MM.1S (cell line): ENCODE data around the gene NTN5.
A peak's percentile ranks its signal among the peaks of the same experiment; 100 is the strongest.

Source experiments
- DNase-seq: peaks from one replicate; pipeline ENCODE4 v3.0.0-alpha.2; 2015
- H2AFZ ChIP-seq: fragments of 300-600 bp; sonication (generic); 2 replicates; pipeline ENCODE4 v1.6.0; 2016; ENCODE audit warnings: antibody characterized with exemption, low read length
- H3F3A ChIP-seq: fragments of 300-600 bp; sonication (generic); 2 replicates; pipeline ENCODE4 v1.6.1; 2016; ENCODE audit warnings: mild to moderate bottlenecking, antibody characterized with exemption, low read length, moderate library complexity, mixed read lengths; ENCODE audit not compliant: insufficient read depth
- H3K27ac ChIP-seq: fragments of 300-600 bp; sonication (generic); 2 replicates; pipeline ENCODE4 v1.5.1; 2016; ENCODE audit warnings: mild to moderate bottlenecking, low read length
- H3K27me3 ChIP-seq: fragments of 300-600 bp; sonication (generic); replicated peaks from 2 replicates; pipeline ENCODE4 v1.6.0; 2016; ENCODE audit warnings: low read length; ENCODE audit not compliant: insufficient read depth
- H3K36me3 ChIP-seq: fragments of 300-600 bp; sonication (generic); replicated peaks from 2 replicates; pipeline ENCODE4 v1.6.1; 2016; ENCODE audit warnings: mild to moderate bottlenecking, low read length, mixed read lengths; ENCODE audit not compliant: insufficient read depth
- H3K4me1 ChIP-seq: fragments of 300-600 bp; sonication (generic); 2 replicates; pipeline ENCODE4 v1.6.1; 2016; ENCODE audit warnings: low read length, mixed read lengths
- H3K4me2 ChIP-seq: fragments of 300-600 bp; sonication (generic); 2 replicates; pipeline ENCODE4 v1.6.0; 2016; ENCODE audit warnings: low read depth, low read length
- H3K4me3 ChIP-seq: fragments of 300-600 bp; sonication (generic); 2 replicates; pipeline ENCODE4 v1.5.1; 2016; ENCODE audit warnings: low read length, mixed read lengths
- H3K79me2 ChIP-seq: fragments of 300-600 bp; sonication (generic); 2 replicates; pipeline ENCODE4 v1.6.1; 2016; ENCODE audit warnings: mixed run types, low read length, mixed read lengths
- H3K9ac ChIP-seq: fragments of 300-600 bp; sonication (generic); 2 replicates; pipeline ENCODE4 v1.6.1; 2016; ENCODE audit warnings: low read length, mixed read lengths
- H3K9me2 ChIP-seq: fragments of 300-600 bp; sonication (generic); replicated peaks from 2 replicates; pipeline ENCODE4 v1.6.1; 2016; ENCODE audit warnings: mild to moderate bottlenecking, low read length, mixed read lengths; ENCODE audit not compliant: insufficient read depth
- H3K9me3 ChIP-seq: fragments of 300-600 bp; sonication (generic); replicated peaks from 2 replicates; pipeline ENCODE4 v1.6.1; 2016; ENCODE audit warnings: mild to moderate bottlenecking, low read length, mixed read lengths; ENCODE audit not compliant: insufficient read depth
- H4K20me1 ChIP-seq: fragments of 300-600 bp; sonication (generic); 2 replicates; pipeline ENCODE4 v1.6.1; 2016; ENCODE audit warnings: mild to moderate bottlenecking, low read length, moderate library complexity, mixed read lengths; ENCODE audit not compliant: insufficient read depth
- CTCF ChIP-seq: fragments of 300-600 bp; sonication (generic); IDR thresholded peaks from 2 replicates; pipeline ENCODE4 v1.5.1; 2016; ENCODE audit warnings: antibody characterized with exemption, low read length, mixed read lengths
- EZH2 ChIP-seq: fragments of 300-600 bp; sonication (generic); optimal IDR thresholded peaks from 2 replicates; pipeline ENCODE3; 2017; ENCODE audit warnings: low read depth, mild to moderate bottlenecking, antibody characterized with exemption, low read length, mixed read lengths
- EZH2phosphoT487 ChIP-seq: fragments of 300-600 bp; sonication (generic); IDR thresholded peaks from 2 replicates; pipeline ENCODE4 v1.6.1; 2018; ENCODE audit warnings: antibody characterized with exemption, low read length

Gene NTN5

GRCh38 chr19:48624791-48625723, 47.8 kb downstream of the NTN5 start:
- H3K9me2 ChIP-seq, result no peaks in the 10 kb centered on the region
- H3F3A ChIP-seq, result peaks cover 4% of the 10 kb centered on the region; the same call in 1 of the 2 replicates
- H3K27ac ChIP-seq, result no peak overlapping the region
- no peak for TF ChIP-seq CTCF
- no peak for TF ChIP-seq EZH2
- TF ChIP-seq EZH2phosphoT487, result no peak
- peaks cover 17% of the 10 kb centered on the region for H3K79me2 ChIP-seq
- peak overlapping the region; percentile 60 for H3K9ac ChIP-seq
- DNase-seq, result no peak
- no peak overlapping the region for H2AFZ ChIP-seq
- H3K27me3 ChIP-seq, result no peaks in the 10 kb centered on the region
- peaks cover 10% of the 10 kb centered on the region for H3K4me1 ChIP-seq
- no peaks in the 10 kb centered on the region for H3K9me3 ChIP-seq
- no peaks in the 10 kb centered on the region for H3K36me3 ChIP-seq
- peak overlapping the region; percentile 79 for H3K4me2 ChIP-seq
- peak overlapping the region; percentile 81 for H3K4me3 ChIP-seq
- no peaks in the 10 kb centered on the region for H4K20me1 ChIP-seq

GRCh38 chr19:48624067-48624594, 48.7 kb downstream of the NTN5 start:
- Histone ChIP-seq H3K36me3 (no peaks in the 10 kb centered on the region), H4K20me1 (no peaks in the 10 kb centered on the region)

GRCh38 chr19:48623556-48624066, 49.2 kb downstream of the NTN5 start:
- no peaks in the 10 kb centered on the region for H3K36me3 ChIP-seq
- H3K9me2 ChIP-seq, result no peaks in the 10 kb centered on the region
- no peak overlapping the region; the same call in 1 of the 2 replicates for H3K27ac ChIP-seq
- no peaks in the 10 kb centered on the region for H3K27me3 ChIP-seq
- H3K9ac ChIP-seq, result peak overlapping the region; percentile 27; the same call in 1 of the 2 replicates
- H3K4me3 ChIP-seq, result peak overlapping the region; percentile 81
- H4K20me1 ChIP-seq, result no peaks in the 10 kb centered on the region
- peaks cover 28% of the 10 kb centered on the region for H3K79me2 ChIP-seq
- no peak for TF ChIP-seq CTCF
- TF ChIP-seq EZH2phosphoT487, result no peak
- no peak for TF ChIP-seq EZH2
- peaks cover 4% of the 10 kb centered on the region; the same call in 1 of the 2 replicates for H3F3A ChIP-seq
- H3K4me1 ChIP-seq, result peaks cover 11% of the 10 kb centered on the region
- no peak for DNase-seq
- H3K4me2 ChIP-seq, result peak overlapping the region; percentile 79
- H2AFZ ChIP-seq, result peak overlapping the region; percentile 84
- H3K9me3 ChIP-seq, result no peaks in the 10 kb centered on the region

More at GRCh38 chr19:48624067-48624594, 48.7 kb downstream of the NTN5 start:
- Histone ChIP-seq H2AFZ (peak overlapping the region; percentile 84), H3K9me3 (no peaks in the 10 kb centered on the region), H3K9me2 (no peaks in the 10 kb centered on the region), H3K9ac (peak overlapping the region; percentile 60), H3K27me3 (no peaks in the 10 kb centered on the region), H3K4me2 (peak overlapping the region; percentile 79), H3K79me2 (peaks cover 24% of the 10 kb centered on the region), H3K27ac (peak overlapping the region; percentile 1; the same call in 1 of the 2 replicates), H3F3A (peaks cover 4% of the 10 kb centered on the region; the same call in 1 of the 2 replicates), H3K4me1 (peaks cover 11% of the 10 kb centered on the region), H3K4me3 (peak overlapping the region; percentile 81)
- TF ChIP-seq EZH2 (no peak), EZH2phosphoT487 (no peak), CTCF (no peak)
- peak; percentile 97 for DNase-seq
